Measurements from ENCODE around the gene TNFAIP6. TPM values are rescaled to one million over a fixed set of nuclear protein-coding genes. Genes with fewer than 3 reads are reported as not detected.
A peak's percentile ranks its signal among the peaks of the same experiment; 100 is the strongest.

TNFAIP6 gene
- total RNA-seq, 1 experiment from 2014 or later, result not detected

DNA sequence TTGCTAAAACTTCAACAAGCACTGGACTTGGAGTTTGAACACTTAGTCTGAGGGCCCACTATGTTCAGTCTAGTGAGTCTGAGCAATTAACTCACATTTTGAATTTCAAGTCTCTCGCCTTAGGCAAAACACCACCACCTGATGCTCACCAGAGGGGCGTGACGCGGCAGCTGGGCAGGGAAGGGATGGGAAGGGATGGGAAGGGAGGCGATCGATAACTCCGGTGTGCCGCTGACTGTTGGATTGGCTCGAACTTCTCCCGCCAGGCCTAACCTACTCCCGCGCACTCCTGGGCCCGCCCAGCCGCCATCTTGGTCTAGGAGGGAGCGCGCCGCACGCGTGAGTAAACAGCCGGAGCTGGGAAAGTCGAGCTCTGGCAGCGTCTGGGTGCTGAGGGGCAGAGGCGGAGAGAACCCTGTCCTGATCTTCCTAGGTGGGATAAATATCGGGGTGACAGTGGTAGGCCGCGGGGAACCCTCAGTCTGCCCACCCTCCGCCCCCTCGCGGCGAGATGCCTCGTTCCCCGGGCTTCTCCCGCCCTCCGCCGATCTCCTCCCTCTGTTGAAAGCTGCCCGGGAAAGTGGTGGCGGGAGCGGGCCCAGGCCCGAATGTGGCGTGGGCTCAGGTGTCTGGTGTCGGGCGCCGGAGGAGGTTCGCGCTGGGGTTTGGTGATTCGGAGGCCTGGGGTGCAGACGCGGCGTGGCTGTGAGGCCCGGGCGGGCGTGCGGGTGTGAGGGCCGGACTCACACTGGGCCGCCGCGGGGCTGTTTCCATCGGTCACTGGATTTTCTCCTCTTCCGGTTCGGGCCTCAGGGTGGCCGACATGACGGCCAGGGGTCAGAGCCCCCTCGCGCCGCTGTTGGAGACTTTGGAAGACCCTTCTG, 52.5 kb downstream of the TNFAIP6 start, which contains the start of gene RIF1 (continued):
- TF ChIP-seq, protein P1, sequence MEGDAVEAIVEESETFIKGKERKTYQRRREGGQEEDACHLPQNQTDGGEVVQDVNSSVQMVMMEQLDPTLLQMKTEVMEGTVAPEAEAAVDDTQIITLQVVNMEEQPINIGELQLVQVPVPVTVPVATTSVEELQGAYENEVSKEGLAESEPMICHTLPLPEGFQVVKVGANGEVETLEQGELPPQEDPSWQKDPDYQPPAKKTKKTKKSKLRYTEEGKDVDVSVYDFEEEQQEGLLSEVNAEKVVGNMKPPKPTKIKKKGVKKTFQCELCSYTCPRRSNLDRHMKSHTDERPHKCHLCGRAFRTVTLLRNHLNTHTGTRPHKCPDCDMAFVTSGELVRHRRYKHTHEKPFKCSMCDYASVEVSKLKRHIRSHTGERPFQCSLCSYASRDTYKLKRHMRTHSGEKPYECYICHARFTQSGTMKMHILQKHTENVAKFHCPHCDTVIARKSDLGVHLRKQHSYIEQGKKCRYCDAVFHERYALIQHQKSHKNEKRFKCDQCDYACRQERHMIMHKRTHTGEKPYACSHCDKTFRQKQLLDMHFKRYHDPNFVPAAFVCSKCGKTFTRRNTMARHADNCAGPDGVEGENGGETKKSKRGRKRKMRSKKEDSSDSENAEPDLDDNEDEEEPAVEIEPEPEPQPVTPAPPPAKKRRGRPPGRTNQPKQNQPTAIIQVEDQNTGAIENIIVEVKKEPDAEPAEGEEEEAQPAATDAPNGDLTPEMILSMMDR (IDR thresholded peaks at IDR 0.05 in 2 of 3, conservative IDR thresholded peaks at IDR 0.05 in 1 of 3; ENCODE audit: borderline replicate concordance in 1 of 3, insufficient read depth in 1 of 3, low read depth in 2 of 3, low read length in 2 of 3), result peak; percentile 3 to 55 (median 50); a peak in 3 of 6 replicates
- TF ChIP-seq, protein P2, sequence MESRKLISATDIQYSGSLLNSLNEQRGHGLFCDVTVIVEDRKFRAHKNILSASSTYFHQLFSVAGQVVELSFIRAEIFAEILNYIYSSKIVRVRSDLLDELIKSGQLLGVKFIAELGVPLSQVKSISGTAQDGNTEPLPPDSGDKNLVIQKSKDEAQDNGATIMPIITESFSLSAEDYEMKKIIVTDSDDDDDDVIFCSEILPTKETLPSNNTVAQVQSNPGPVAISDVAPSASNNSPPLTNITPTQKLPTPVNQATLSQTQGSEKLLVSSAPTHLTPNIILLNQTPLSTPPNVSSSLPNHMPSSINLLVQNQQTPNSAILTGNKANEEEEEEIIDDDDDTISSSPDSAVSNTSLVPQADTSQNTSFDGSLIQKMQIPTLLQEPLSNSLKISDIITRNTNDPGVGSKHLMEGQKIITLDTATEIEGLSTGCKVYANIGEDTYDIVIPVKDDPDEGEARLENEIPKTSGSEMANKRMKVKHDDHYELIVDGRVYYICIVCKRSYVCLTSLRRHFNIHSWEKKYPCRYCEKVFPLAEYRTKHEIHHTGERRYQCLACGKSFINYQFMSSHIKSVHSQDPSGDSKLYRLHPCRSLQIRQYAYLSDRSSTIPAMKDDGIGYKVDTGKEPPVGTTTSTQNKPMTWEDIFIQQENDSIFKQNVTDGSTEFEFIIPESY (IDR thresholded peaks at IDR 0.05; ENCODE audit: extremely low read depth, insufficient replicate concordance, low read length), result peak; percentile 43
- TF ChIP-seq SIN3A (IDR thresholded peaks at IDR 0.05; ENCODE audit: low read depth) (no peak), CBX3 (IDR thresholded peaks at IDR 0.05; ENCODE audit: low read depth) (peak; percentile 89), TCF7L2 (IDR thresholded peaks at IDR 0.05; ENCODE audit: borderline replicate concordance, extremely low read depth, insufficient read depth, insufficient read length) (no peak), FOSL1 (IDR thresholded peaks at IDR 0.05; ENCODE audit: low read depth) (no peak), POLR2AphosphoS5 (IDR thresholded peaks at IDR 0.05; ENCODE audit: low read depth, low read length) (peak; percentile 93), YY1 (IDR thresholded peaks at IDR 0.05; ENCODE audit: extremely low read depth, insufficient replicate concordance, low read depth, low read length) (peak; percentile 98), ZNF274 (IDR thresholded peaks at IDR 0.05; ENCODE audit: low read depth, low read length) (no peak)
- TF ChIP-seq, protein P3, sequence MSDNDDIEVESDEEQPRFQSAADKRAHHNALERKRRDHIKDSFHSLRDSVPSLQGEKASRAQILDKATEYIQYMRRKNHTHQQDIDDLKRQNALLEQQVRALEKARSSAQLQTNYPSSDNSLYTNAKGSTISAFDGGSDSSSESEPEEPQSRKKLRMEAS (IDR thresholded peaks at IDR 0.05), result peak; percentile 95
- TF ChIP-seq, protein P4, sequence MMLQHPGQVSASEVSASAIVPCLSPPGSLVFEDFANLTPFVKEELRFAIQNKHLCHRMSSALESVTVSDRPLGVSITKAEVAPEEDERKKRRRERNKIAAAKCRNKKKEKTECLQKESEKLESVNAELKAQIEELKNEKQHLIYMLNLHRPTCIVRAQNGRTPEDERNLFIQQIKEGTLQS (IDR thresholded peaks at IDR 0.05), result no peak
